HG03139 (cell line): ENCODE measurements around the gene CACNG3.
"Not testable (repeated sequence)": the region's sequence is repeated elsewhere in the genome, so short reads cannot be mapped to it uniquely, and the experiment has no call there.

Source experiments
- ATAC-seq: cut with Tn5 transposase; IDR thresholded peaks from one replicate; pipeline ENCODE4 v1.9.1; 2021; ENCODE audit not compliant: unreplicated experiment

The CACNG3 gene

DNA sequence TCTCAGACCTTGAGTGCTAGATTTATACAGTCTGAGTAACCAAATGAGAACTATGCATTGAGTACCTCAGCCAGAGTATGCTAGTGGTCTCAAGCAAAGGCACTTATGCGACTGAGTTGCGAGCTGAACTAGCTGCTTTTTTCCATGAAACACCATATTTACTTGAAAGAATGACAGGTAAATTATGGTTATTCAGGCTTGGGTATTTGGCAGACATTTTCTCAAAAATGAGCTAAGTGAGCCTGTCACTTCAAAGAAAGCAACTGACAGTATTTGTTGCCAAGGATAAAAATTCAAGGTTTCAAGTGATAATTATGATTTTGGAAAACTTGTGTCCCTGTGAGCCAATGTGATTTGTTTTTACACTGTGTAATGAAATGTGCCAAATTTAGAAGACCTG is 19.3 kb downstream of the CACNG3 start:
- no peak for ATAC-seq

DNA sequence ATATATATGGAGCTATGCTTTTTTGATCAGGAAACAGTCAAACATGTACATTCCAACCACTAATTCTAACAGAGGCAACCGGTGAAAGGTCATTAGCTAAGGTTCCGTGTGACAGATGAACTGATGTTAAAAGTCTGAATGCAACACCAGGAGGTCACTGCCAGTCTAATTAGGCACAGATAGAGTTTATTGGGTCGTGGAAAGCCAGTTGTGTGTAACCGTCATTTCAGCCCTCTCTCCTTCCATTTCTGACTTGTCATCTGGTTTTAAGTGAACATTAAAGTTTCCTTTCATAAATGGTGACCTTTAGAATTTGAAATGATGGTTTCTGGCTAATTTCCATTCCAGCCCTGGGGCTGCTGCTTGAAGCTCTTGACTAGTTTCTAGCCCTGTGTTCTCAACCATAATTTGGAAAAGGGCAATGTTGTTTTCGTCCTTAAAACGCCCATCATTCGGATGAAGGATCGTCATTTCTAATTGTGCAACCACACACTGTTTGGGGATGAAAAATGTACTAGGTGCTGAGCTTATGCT is 23.9 kb downstream of the CACNG3 start:
- no peak for ATAC-seq

DNA sequence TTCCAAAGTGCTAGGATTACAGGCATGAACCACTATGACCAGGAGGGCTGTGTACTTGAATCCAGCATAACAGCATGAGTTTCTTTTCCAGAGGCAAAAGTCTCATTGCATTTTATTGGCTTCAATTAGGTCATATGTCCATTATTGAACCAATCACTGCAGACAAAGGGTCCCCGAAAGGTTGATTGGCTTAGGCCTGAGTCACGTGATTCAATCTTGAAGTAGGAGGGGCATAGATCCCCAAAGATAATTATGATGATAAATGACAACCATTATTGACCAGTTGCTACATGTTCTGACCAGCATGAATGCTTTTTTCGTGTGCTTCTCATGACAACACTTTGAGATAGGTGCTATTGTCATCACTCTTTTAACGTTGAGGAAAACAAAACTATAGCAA is 25.3 kb downstream of the CACNG3 start:
- ATAC-seq: no peak

DNA sequence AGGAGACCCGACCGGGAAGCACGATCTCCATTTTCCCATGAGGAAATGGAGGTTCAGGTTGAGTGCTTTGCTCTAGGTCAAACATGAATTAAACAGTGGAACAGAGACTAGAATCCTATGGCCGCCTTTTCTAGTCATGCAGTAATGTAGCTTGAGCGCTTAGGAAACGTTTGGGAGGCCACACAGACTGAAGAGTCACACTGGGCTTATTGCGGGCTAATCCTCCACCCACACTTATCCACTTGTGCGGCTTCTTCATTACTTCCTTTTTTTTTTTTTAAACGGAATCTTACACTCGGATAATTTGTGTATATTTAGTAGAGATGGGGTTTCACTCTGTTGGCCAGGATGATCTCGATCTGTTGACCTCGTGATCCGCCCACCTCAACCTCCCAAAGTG is 26.0 kb downstream of the CACNG3 start:
- ATAC-seq: no peak

DNA sequence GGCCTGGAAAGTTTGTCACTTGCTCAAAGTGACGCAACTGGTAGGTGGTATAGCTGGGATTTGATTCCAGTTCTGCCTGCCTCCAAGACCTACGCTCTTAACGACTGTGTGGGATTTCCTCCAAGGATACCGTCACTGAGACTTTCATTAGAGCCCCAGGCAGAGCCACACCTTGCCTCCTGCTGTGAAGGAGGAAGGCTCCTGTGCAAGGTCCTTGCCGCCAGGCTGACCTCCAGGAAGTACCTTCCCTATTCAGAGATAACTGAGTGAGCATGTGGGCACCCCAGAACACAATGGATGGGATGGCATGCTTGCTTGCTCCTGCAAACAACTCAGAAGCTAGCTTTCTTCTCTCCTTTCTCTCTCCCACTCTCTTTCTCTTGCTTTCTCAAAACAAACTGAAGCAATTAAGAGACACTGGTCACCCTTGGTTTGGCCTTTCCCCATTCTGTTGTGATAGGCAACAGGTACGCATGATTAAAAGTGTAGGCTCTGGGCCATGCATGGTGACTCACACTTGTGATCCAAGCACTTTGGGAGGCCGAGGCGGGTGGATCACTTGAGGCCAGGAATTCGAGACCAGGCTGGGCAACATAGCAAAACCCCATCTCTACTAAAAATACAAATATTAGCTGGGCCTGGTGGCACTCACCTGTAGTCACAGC is 30.7 kb downstream of the CACNG3 start:
- ATAC-seq: no peak

DNA sequence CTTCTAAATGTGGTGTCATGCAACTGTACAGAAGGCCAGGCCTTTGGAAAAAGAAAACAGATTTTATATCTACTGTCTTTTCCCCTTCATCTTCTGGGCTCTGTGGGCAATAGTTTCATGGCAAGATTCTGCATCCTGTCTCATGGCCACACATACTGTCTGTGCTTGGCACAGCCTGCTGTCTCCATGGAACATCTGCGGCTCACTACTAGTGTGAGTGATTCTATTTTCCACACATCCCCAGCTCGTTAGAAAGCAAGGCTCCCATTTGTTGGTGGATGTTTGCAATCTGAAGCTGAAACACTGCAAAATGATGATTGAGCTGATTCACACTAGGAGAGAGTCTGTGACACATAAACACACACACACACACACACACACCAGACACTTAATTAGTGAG is 32.4 kb downstream of the CACNG3 start:
- ATAC-seq: no peak

DNA sequence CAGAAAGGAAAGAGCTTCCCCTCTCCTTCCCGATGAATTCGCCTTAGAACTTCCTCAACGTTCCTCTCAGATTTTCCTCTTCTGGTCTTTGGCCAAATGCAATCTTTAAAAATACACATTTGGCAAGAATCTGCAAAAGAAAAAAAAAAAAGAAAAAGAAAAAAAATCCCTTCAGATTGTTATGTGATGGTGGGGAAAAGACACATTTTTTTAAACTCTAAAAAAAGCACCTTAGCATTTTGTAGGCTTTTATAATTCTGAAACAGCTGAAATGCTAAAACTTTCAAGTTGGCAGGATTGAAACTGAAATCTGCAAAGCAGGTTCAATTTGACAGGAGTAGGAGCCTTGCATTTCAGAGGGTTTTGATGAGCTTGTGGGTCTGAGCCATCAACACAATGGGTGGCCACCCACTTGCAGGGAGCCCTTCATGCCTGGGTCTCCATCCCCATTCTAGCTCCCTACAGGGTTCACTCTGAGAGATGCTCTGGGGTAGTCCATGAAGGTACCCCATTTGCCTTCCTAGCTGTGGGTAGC is 33.1 kb downstream of the CACNG3 start:
- no peak for ATAC-seq

DNA sequence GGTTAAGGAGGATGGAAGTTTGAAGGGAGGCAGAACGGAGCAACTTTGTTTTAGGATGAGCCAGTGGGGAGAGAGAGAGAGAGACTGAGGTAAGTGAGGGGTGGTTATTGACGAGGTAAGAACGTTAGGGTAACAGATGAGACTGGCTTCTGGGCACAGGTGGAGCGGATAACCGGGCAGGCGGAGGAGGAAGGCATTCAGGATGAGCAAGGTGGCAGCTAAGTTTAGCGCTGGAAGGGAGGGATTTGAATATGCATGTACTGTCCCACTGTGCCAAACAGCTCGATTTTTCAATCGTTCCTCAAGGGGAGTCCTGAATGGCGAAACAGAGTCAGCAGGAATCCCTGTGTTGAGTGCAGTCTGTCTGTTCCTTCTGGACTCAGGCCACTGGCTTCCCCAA is 35.8 kb downstream of the CACNG3 start:
- ATAC-seq: no peak

DNA sequence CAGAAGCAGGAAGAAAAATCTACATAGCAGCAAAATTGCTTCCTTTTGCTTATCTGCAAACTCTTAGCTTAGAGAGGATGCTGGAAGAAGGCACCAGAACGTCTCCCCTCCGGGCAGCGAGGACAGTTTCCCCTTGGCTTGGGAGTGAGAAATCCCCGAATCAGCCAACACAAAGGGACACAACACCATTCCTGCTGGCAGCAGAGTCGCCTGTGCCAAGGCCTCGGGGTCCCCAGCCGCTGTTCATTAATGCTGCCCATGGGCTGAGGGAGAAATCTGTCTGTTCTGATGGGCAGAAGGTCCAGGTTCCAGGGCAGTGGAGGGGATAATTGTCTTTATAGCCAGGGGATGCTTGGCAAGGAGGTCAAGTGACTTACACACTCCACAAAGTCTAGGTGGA is 38.0 kb downstream of the CACNG3 start:
- no peak for ATAC-seq

DNA sequence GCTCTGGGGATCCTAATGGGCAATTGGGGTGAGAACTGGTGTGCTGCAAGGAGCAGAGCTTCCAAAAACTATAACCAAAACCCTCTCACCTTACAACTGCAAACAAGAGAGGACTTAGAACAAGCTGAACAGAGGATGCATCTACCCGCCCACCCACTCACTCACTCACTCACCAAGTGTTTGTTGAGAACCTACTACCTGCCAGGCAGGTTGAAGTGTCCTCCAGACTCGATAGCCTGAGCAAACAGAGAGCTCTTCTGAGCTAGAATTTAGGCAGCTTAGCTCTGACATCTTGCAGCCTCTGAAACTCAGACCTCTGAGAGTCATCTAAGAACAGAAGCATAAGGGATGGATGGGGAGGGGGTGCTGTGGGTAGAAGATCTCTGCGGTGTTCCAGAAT is 41.2 kb downstream of the CACNG3 start:
- no peak for ATAC-seq

DNA sequence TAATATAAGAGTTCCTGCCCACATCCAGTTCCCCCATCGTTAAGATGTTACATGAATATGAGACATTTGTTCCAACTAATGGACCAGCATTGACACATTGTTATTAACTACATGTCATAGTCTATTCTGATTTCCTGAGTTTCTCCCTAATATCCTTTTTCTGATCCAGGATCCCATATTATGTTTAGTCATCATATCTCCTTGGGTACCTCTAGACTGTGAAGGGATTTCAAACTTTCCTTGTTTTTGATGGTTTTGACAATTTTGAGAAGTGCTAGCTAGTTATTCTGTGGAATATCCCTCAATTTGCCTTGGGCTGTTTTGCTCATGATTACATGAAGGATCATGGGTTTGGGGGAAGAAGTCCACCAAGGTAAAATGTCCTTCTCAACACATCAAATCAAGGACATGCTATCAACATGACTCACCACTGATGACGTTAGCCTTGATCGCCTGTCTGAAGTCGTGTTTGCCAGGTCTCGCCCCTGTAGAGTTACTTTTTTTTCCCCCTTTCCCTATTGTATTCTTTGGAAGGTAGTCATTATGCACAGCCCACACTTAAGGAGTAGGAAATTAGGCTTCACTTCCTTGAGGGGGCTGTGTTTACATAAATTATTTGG is 42.5 kb downstream of the CACNG3 start:
- ATAC-seq: no peak

DNA sequence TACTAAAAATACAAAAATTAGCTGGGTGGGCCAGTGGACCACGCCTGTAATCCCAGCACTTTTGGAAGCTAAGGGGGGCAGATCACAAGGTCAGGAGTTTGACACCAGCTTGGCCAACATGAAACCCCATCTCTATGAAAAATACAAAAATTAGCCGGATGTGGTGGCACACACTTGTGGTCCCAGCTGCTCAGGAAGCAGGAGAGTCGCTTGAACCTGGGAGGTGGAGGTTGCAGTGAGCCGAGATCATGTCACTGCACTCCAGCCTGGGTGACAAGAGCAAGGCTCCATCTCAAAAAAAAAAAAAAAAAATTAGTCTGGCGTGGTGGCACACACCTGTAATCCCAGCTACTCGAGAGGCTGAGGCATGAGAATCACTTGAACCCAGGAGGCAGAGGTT is 44.6 kb downstream of the CACNG3 start:
- not testable (repeated sequence) for ATAC-seq

DNA sequence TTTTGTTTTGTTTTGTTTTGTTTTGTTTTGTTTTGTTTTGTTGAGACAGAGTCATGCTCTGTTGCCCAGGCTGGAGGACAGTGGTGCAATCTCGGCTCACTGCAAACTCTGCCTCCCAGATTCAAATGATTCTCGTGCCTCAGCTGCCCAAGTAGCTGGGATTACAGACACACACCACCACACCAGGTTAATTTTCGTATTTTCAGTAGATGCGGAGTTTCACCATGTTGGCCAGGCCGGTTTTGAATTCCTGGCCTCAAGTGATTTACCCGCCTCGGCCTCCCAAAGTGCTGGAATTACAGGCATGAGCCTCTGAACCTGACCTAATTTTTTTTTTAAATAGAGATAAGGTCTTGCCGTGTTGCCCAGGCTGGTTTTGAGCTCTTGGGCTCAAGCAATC is 46.5 kb downstream of the CACNG3 start:
- no peak for ATAC-seq

DNA sequence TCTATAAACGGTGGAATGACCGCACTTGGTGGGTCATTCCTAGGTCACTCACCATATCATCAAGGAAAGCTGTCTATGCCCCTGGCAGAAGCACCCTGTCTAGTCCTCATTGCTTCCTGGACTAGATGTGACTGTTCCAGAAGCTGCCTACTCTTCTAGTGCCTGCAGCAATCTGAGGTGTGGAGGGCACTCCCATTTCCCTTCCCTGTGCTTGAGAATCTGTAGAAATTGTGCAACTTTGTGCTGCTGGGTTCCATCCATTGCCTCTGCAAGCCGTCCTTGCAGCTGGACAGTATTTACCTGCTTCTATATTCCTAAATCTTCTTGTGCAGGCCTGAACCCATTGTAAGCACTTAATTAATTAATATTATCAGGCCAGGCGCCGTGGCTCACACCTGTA is 52.1 kb downstream of the CACNG3 start:
- ATAC-seq: no peak

DNA sequence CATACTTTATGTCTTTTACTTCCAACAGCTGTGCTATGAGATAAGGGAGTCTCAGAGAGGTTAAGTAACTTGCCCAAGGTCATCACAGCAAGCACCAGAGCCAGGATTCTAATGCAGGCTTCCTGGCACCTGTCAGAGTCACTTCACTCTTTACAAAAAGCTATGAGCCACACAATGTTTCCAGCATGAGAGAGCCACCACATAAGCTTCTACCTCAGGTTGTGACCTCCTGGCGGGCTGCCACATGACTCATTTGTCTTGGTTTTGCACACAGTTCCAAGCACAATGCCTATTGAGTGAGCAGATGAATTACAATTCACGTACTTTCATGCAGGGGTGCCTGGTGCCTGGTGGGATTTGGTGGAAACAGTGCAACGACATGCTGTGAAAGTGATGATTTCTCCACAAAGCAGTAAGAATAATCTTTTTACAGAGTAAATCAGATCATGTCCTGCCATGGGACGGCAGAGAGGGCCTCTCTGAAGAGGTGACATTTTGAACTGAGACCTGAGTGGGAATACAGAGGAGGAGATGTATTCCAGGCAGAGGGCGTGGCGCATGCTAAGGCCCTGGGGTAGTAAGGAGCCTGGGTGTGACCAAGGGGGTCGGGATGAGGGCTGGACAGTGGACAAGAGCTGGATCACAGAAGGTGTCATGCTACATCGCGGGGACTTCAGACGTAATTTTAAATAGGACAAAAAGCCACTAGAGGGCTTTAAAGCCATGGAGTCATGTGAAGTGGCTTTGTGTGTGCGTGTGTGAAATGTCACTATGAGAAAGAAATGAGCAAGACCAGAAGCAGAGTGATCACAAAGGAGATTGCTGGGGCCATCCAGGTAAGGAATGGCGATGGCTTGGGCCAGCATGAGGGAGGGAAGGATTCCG is 53.4 kb downstream of the CACNG3 start:
- no peak for ATAC-seq

DNA sequence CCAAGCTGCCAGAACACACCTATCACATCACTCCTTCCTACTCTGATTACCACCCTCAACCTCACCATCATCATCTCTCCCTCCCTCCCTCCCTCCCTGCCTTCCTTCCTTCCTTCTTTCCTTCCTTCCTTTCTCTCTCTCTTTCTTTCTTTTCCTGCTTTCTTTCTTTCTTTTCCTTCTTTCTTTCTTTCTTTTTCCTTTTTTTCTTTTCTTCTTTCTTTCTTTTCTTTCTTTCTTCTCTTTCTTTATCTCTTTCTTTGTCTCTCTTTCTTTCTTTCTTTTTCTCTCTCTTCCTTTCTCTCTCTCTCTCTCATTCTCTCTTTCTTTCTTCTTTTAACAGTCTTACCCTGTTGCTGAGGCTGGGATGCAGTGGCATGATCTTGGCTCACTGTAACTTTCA is 59.2 kb downstream of the CACNG3 start:
- ATAC-seq: no peak

DNA sequence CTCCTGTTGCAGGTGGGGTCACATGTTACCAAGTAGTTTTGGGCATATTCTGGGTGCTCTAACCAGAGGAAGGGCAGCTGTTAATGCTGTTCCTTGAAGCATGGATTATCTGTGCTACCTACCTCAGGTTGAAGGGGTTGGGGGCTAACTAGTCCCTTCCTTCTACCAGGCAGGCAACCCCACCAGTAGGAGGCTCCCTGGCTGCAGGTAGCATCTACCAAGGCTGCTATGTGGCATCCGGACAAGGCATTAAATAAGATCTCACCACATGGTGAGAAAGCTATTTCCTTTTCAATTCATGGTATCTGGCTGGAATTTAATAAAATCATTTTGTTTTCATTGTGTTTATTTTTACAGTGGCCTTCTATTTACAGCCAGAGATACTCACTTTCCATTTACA is 62.5 kb downstream of the CACNG3 start:
- no peak for ATAC-seq

DNA sequence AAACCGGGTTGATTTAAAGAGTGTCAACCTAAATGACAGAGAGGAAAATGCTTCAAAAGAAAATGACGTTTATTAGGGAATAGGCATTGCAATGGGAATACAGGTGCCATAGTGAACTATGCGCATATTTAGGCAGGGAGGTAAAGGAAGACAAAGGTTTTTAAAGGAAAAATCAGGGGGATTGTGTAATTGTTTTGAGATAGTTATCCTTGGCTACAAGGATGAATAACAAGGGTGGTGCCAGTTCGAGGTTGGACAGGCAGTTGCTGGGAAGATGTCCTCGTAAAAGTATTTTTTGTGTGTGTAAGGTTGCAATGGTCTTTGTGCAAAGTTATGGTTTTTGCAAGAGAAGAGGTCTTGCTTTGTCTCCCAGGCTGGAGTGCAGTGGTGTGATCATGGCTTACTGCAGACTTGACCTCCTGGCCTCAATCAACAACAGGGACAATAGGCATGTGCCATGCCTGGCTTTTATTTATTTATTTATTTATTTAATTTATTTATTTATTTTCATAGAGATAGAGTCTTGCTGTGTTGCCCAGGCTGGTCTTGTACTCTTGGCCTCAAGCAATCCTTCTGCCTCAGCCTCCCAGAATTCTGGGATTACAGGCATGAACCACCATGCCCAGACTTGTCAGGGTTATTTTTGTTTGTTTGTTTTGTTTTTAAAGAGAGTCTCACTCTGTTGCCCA is 63.1 kb downstream of the CACNG3 start:
- no peak for ATAC-seq

DNA sequence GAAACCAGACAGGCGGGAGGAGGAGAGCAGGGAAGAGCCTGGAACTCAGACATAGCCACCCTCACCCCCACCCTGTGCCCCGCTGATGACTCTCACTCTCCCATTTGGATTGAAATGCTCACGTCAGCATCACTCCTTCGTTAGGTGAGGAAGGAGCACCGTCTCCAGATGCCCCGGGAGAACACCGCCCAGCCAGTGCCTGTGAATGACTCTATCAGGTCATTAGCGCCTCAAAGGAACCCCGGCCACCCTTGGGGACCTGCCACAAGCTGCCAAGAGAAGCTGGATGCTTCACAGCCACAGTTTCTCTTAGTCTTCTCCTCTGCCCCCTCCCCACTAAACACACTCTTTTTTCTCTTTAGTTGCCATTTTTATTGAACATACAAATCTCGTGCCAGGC is 66.0 kb downstream of the CACNG3 start:
- ATAC-seq: no peak

DNA sequence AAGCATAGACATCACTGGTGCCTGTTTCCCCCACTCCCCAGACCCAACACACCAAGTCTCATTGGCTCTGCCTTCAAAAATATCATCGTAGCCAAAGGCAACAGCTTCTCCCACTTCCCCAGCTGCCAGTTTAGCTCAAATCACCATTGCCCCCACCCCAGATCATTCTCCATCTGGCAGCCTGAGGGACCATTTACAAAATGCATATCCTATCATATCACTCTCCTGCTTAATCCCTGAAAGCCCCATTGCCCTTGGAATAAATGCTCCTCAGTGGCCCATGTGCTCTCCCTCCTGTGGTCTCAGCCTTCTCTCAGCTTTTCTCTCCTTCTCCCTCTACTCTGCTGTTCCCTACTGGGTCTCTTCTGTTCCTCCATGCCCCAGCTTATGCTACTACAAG is 68.3 kb downstream of the CACNG3 start:
- ATAC-seq: no peak

DNA sequence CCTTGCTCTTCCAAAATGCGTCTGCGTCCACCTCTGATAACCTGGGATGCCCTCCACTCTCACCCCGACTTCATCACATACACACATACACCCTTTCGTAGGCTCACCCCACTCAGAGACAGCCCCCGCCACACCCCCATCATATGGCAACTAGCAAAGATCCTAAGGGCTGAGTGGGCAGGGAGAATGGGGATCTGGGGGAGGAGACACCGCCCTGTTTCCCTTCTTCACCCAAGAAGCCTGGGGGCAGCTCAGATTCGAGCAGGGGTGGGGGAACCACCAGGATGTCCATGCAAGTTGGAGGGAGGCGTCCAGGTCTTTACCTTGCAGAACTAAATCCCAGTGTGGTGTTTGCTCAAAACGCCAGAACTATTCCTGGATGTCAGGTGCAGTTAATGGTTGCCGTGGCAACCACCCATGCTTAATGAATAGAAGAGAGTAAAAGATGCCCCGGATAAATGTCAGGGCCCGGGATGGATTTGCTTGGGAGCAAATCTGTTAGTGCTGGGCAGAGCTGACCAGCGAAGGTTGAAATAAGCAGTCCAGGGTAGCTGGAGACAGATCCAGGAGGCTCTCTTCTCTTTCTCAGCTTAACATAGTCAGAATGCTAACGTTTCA is 72.8 kb downstream of the CACNG3 start:
- no peak for ATAC-seq
